ENCODE measurements around the gene SLC7A10. TPM values are rescaled to one million over a fixed set of nuclear protein-coding genes. Genes with fewer than 3 reads are reported as not detected.
A peak's percentile ranks its signal among the peaks of the same experiment; 100 is the strongest.

SLC7A10 gene
- polyA plus RNA-seq, 3 donors: 0.22 to 0.40 (median 0.33) TPM

GRCh38 chr19:33241091-33241529 is 15.5 kb upstream of the SLC7A10 start:
- no peak for DNase-seq (ENCODE audit: extremely low read depth in 1 of 11, low read depth in 9 of 11, low spot score in 4 of 11)

DNA sequence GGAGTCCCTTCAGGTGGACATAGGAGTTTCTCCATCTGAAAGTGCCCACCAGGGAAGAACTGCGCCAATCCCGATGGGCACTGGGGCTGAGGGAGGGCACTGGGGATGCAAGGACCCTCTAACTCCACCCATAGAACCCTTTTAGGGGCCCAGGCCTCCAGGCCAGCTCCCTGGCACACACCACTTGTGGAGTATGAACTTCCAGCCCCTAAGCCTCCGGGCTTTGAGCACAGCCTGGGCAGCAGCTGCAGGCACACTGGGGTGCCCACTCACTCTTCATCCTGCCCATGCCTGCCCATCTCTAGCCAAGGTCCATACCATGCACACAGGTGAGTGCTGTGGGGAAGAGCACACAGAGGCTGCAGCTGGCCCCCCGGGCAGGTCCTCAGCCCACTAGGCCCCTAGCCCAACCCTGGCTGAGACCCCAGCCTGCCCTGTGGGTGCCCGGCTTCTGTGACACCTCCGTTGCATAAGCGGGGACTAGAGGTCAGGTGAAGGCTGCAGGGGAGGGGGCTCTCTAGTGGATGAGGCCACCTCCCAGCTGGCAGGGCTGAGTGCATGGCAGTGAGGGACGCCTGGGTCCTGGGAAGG is 14.6 kb upstream of the SLC7A10 start:
- no peak for DNase-seq (ENCODE audit: extremely low read depth in 1 of 11, low read depth in 9 of 11, low spot score in 4 of 11)

- DNase-seq (ENCODE audit: extremely low read depth in 1 of 11, low read depth in 9 of 11, low spot score in 4 of 11): no peak
Observed at GRCh38 chr19:33239223-33239975, 13.7 kb upstream of the SLC7A10 start.

- DNase-seq (ENCODE audit: extremely low read depth in 1 of 11, low read depth in 9 of 11, low spot score in 4 of 11): no peak
Observed at GRCh38 chr19:33238481-33239149, 13.0 kb upstream of the SLC7A10 start.

DNA sequence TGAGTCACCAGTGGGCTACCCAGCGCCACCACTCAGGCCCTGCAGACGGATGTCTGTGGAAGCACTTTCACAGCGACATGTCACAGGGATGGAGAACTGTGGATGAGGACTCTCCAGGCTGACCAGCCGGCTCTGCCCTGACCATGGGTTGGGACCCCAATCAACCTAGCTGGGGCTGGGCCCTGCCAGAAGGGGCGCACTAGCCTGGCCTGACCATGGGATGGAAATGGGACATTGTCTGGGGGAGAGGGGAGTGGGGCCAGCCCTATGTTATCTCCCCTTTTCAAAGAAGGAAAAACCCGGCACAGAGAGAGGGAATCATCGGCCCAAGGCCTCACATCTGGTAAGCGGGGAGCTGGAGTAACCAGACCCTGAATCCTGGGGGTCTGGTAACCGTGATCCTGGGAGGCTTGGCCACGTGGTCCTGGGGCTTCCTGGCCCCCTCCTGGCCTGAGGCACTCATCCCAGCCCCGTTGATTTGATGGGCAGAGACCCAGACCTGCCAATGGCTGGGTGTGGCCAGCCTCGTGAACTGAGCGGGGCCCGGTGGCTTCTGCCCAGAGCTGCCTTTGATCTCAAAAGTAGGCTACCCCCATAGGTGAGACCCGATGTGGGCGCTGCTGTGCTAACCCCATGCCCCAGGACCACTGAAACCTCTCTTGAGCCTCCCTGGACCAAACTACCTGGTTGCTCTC is 11.2 kb upstream of the SLC7A10 start:
- DNase-seq (ENCODE audit: extremely low read depth in 1 of 11, low read depth in 9 of 11, low spot score in 4 of 11): no peak

DNA sequence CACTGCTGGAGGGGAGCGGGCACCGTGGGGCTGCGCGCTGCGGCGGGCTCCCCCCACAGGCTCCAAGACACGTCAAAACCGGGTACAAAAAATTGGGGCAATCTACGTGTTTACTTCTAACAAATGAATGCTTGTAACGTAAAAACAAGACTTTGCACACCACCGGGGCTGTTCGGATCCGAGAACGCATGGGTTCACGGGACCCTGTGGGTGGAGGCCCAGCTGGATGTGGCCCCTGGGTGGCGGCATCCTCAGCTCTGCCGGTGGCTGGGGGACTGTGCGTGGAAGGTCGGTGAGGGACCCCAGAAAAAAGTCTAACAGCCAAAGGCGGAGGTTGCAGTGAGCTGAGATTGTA is 10.3 kb upstream of the SLC7A10 start:
- no peak for DNase-seq (ENCODE audit: extremely low read depth in 1 of 11, low read depth in 9 of 11, low spot score in 4 of 11)

DNA sequence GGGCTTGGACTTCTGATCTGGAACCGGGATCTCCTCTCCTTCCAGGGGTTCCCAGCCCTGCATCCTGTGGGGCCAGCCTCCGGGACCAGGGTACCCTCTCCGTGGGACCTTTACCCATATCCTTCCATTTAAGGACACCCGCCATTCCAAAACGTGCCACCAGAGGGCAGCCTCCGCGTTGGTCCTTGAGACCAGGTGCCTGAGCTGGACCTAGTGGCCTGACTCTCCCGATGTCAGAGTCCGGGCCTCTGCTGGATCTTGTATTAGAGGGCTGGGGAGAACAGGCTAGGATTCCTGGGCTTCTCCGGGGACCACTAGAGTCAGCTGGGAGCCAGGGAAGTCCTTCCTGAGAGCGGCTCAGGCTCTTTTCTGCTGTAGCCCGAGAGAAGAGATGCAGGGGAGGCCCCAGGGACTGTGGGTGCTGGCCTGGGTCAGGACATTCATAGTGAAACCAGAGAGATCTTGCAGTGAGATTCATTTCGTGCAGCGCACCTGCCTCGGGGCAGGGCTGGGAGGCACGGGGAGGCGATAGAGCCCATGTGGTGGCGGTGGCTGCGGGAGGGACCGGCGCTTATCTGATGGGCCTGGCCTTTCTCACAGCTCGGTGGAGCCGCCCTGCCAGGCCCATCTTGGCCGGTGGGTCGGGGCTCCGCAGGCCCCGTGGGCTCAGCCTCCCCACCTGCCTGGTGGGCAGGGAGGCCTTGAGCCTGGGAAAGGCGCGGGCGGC is 9.8 kb upstream of the SLC7A10 start:
- peak; percentile 20 to 50 (median 41) for DNase-seq (ENCODE audit: extremely low read depth in 1 of 11, low read depth in 9 of 11, low spot score in 4 of 11)

GRCh38 chr19:33234736-33235135 is 9.1 kb upstream of the SLC7A10 start:
- no peak for DNase-seq (ENCODE audit: extremely low read depth in 1 of 11, low read depth in 9 of 11, low spot score in 4 of 11)

- no peak for DNase-seq (ENCODE audit: extremely low read depth in 1 of 11, low read depth in 9 of 11, low spot score in 4 of 11)
Observed at GRCh38 chr19:33234092-33234491, 8.4 kb upstream of the SLC7A10 start.

DNA sequence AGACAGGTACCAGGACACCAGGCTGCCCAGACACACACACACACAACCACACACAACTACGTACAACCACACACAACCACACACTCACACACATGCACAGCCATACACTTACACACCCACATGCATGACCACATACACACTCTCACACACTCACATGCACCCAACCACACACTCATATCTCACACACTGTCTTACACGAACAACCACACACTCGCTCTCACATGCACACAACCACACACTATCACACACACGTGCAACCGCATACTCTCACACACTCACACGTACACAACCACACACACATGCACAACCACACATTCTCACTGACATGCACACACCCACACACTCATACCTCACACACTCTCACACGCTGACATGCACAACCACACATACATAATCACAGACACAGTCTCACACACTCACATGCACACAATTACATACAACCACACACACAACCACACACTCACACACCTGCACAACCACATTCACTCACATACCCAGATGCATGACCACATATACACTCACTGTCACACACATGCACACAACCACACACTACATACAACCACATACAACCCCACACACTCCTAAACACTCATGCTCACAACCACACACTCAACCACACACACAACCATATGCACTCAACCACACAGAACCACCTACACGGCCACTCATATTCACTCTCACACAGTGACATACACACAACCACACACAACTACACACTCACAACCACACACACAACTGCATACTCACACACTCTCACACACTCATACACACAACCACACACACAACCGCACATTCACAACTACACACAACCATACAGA is 7.6 kb upstream of the SLC7A10 start:
- DNase-seq (ENCODE audit: extremely low read depth in 1 of 11, low read depth in 9 of 11, low spot score in 4 of 11): no peak

DNA sequence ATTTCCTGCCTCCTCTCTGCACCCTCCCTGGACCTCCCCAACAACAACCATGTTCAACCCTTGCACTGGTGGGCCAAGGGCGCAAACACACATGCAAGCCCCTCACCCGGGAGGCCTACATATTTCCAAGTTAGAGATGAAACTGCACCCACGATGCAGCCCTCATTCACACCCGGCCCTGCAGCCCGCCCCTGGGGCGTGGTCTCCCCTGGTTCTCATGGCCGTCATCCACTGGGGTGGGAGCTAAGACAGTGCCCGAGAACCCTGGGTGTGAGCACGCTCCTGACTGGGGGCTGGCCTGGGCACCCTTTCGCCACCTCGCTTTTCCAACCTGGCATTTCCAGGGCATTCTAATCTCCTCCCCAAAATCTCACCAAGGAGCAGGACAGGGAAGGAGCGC is 7.0 kb upstream of the SLC7A10 start:
- DNase-seq (ENCODE audit: extremely low read depth in 1 of 11, low read depth in 9 of 11, low spot score in 4 of 11): no peak

- no peak for DNase-seq (ENCODE audit: extremely low read depth in 1 of 11, low read depth in 9 of 11, low spot score in 4 of 11)
Observed at GRCh38 chr19:33231511-33231910, 5.9 kb upstream of the SLC7A10 start.

DNA sequence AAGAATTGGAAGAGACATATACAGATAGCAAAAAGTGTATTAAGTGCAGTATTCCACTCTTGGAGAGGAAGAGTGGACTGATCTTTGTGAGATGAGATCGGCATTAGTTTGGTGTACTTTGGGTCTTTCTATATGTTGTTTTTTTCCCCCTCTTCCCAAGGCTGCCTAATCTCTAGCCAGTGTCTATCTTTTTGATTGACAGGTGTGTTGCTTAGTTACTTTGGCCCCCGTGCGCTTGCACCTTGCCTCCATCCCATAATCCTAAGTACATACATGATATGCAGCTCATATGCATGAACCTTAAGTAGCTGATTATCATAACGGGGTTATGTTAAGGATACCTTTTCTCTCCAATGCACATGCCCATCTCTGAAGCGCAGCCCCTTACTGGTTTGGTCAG is 4.3 kb upstream of the SLC7A10 start:
- no peak for DNase-seq (ENCODE audit: extremely low read depth in 1 of 11, low read depth in 9 of 11, low spot score in 4 of 11)

DNA sequence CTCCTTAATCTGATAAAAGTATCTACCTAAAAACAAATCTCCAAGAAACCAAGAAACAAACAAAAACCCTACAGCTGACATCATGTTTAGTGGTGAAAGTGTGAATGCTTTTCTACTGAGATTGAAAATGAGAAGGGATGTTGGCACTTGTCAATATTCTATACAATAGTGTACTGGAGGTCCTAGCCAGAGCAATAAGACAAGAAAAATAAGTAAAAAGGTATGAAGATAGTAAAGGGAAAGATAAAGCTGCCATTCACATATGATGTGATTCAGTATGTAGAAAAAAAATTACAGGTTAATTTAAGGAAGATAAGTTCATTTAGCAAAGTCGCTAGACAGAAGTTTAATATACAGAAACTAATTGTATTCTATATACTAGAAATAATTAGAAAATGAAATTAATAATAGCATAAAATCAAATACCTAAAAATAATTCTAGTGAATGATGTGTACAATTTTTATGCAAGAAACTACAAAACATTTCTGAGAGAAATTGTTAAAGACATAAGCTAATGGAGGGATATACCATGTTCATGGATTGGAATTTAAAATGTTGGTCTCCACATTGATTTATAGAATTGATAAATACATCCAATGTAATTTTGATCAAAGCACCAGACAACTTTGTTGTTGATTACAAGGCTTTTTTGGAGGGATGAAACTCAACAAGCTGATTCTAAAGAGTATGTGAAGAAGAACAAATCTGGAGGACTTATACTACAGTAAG is 2.4 kb upstream of the SLC7A10 start:
- no peak for DNase-seq (ENCODE audit: extremely low read depth in 1 of 11, low read depth in 9 of 11, low spot score in 4 of 11)

- no peak for DNase-seq (ENCODE audit: extremely low read depth in 1 of 11, low read depth in 9 of 11, low spot score in 4 of 11)
Observed at GRCh38 chr19:33227242-33227650, 1.6 kb upstream of the SLC7A10 start.

- DNase-seq (ENCODE audit: extremely low read depth in 1 of 11, low read depth in 9 of 11, low spot score in 4 of 11): no peak
Observed at GRCh38 chr19:33226550-33227241, 1.0 kb upstream of the SLC7A10 start.
